Lung (tissue), 12 donors: Measurements from ENCODE around the gene YJU2. TPM values are rescaled to one million over a fixed set of nuclear protein-coding genes. Genes with fewer than 3 reads are reported as not detected.
A peak's percentile ranks its signal among the peaks of the same experiment; 100 is the strongest.

Experiments
- ATAC-seq: fragments of 200-7000 bp; cut with Tn5 transposase; one replicate; pipeline ENCODE4 v1.9.1; 2020; ENCODE audit warnings: moderate number of reproducible peaks; ENCODE audit not compliant: insufficient read depth, low FRiP score
- DNase-seq, 3 donors: peaks; one replicate each; pipeline ENCODE4 v3.0.0-alpha.2; 2013 to 2017
- H3K27ac ChIP-seq, 2 donors: one replicate each; pipeline ENCODE4 v1.5.1; 2013; ENCODE audit warnings: mild to moderate bottlenecking in 2 of 2, moderate library complexity in 2 of 2, control low read depth in 1 of 2, inconsistent platforms in 1 of 2, low read depth in 1 of 2, low read length in 1 of 2
- H3K27me3 ChIP-seq, 3 donors: one replicate each; pipeline ENCODE4 v1.5.1; 2013; ENCODE audit warnings: low read length in 2 of 3; ENCODE audit not compliant: control insufficient read depth in 3 of 3, insufficient read depth in 3 of 3
- H3K36me3 ChIP-seq, 4 donors: one replicate each; pipeline ENCODE4 v1.5.1; 2013; ENCODE audit warnings: low read length in 4 of 4, mild to moderate bottlenecking in 1 of 4, moderate library complexity in 1 of 4; ENCODE audit not compliant: control insufficient read depth in 4 of 4, insufficient read depth in 4 of 4
- H3K4me1 ChIP-seq, 5 donors: one replicate each; pipeline ENCODE4 v1.5.1; 2013; ENCODE audit warnings: low read length in 5 of 5, mild to moderate bottlenecking in 2 of 5, moderate library complexity in 1 of 5; ENCODE audit not compliant: control insufficient read depth in 5 of 5, insufficient read depth in 5 of 5
- H3K4me3 ChIP-seq: one replicate; pipeline ENCODE4 v1.5.1; 2013; ENCODE audit warnings: mild to moderate bottlenecking, control low read depth, moderate library complexity
- H3K9ac ChIP-seq, 2 donors: one replicate each; pipeline ENCODE4 v1.5.1; 2013; ENCODE audit warnings: low read length in 2 of 2, control low read depth in 1 of 2; ENCODE audit not compliant: insufficient read depth in 1 of 2
- H3K9me3 ChIP-seq, 4 donors: one replicate each; pipeline ENCODE4 v1.5.1; 2013; ENCODE audit warnings: low read length in 3 of 4, mild to moderate bottlenecking in 1 of 4, moderate library complexity in 1 of 4; ENCODE audit not compliant: control insufficient read depth in 4 of 4, insufficient read depth in 3 of 4
- WGBS, 2 donors: extraction: QIAGEN DNeasy Blood & Tissue Kit; methylation state at CpG; one replicate each; pipeline ENCODE4 v1.1.7; 2013; 5-methylcytosine and 5-hydroxymethylcytosine counted together
- polyA plus RNA-seq, 2 donors: library from polyadenylated mRNA; stranded (reverse); fragments of 200-250 nt; gene quantifications; one replicate each; pipeline ENCODE4 v1.2.1, GENCODE V29; 2013
- total RNA-seq, 2 donors: library from RNA; depleted of rRNA in 1 of 2; stranded (reverse); fragments of >200 nt in 1 of 2; gene quantifications; one replicate each; pipeline ENCODE4 v1.2.1, GENCODE V29; 2014 to 2021
- TF ChIP-seq, protein P1 (sequence below): IDR thresholded peaks from 2 replicates; pipeline ENCODE4 v1.5.1; 2012; ENCODE audit warnings: mild to moderate bottlenecking; ENCODE audit errors: control extremely low read depth, extremely low read depth
- donor health status: control.
- donor health status: control.
- donor health status: Bipolar disorder and iron deficiency.
- donor health status: healthy.
- donor health status: DM: yes; HTN: yes; CAD: no.

YJU2 gene
- total and polyA plus RNA-seq, 4 donors = 11.2 to 44.2 (median 26.5) TPM

DNA sequence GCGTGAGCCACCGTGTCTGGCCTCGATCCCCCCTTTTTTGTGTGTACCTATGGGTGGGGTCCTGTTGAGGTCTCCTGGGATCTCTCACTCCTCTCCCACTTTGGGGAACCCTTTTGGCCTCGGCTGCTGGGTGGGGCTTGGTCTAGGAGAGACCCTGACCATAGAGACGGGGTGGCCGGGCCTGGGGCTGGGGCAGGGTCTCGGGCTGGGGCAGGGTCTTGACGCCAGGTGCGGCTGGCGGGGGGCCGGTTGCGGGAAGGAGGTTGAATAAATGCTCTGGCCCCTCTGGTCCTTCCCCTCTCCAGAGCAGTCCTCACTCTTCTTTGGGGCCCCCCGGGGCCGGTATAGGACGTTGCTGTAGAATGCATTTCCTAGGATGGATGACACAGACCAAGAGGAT lies 45.6 kb downstream of the YJU2 start:
- Histone ChIP-seq H3K9ac (no peak overlapping the region), H3K4me3 (no peak overlapping the region), H3K27me3 (no peaks in the 10 kb centered on the region), H3K9me3 (peaks cover 0 to 3% (median 0%) of the 10 kb centered on the region in 4 donors), H3K36me3 (no peaks in the 10 kb centered on the region), H3K4me1 (peaks cover 0 to 6% (median 0%) of the 10 kb centered on the region in 5 donors), H3K27ac (no peak overlapping the region)
- 85 to 89% methylated on average over 15 of the region's 15 CpGs for WGBS, 2 donors
- ATAC-seq (no peak), DNase-seq (no peak)
- TF ChIP-seq, protein P1, sequence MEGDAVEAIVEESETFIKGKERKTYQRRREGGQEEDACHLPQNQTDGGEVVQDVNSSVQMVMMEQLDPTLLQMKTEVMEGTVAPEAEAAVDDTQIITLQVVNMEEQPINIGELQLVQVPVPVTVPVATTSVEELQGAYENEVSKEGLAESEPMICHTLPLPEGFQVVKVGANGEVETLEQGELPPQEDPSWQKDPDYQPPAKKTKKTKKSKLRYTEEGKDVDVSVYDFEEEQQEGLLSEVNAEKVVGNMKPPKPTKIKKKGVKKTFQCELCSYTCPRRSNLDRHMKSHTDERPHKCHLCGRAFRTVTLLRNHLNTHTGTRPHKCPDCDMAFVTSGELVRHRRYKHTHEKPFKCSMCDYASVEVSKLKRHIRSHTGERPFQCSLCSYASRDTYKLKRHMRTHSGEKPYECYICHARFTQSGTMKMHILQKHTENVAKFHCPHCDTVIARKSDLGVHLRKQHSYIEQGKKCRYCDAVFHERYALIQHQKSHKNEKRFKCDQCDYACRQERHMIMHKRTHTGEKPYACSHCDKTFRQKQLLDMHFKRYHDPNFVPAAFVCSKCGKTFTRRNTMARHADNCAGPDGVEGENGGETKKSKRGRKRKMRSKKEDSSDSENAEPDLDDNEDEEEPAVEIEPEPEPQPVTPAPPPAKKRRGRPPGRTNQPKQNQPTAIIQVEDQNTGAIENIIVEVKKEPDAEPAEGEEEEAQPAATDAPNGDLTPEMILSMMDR = no peak

DNA sequence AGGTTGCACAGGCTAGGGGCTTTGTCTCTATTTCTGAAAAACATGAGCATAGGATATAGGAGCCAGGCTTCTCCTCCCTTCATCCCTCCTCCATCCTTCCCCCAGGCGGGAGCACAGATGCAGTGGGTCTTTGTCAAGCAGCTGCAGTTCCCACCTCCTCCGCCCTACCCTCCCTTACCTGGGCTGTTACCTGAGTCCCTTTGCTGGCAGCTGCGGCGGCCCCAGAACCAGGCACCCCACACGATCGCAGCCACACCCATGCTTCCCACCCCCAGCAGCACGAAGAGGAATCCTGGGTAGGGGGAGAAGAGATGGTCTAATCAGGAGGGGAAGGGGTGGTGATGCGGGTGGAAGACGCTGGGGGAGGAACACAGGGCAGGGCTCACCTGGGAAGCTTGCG lies 47.5 kb downstream of the YJU2 start:
- 57 to 67% methylated on average over 10 of the region's 10 CpGs for WGBS, 2 donors
- DNase-seq = no peak
- H3K4me3 ChIP-seq = no peak overlapping the region
- H3K36me3 ChIP-seq = no peaks in the 10 kb centered on the region
- TF ChIP-seq, protein P1 = no peak
- H3K4me1 ChIP-seq = peaks cover 0 to 6% (median 0%) of the 10 kb centered on the region in 5 donors
- H3K9ac ChIP-seq = no peak overlapping the region
- H3K9me3 ChIP-seq = peaks cover 0 to 5% (median 0%) of the 10 kb centered on the region in 4 donors
- H3K27ac ChIP-seq = no peak overlapping the region
- H3K27me3 ChIP-seq = no peaks in the 10 kb centered on the region
- ATAC-seq = no peak

DNA sequence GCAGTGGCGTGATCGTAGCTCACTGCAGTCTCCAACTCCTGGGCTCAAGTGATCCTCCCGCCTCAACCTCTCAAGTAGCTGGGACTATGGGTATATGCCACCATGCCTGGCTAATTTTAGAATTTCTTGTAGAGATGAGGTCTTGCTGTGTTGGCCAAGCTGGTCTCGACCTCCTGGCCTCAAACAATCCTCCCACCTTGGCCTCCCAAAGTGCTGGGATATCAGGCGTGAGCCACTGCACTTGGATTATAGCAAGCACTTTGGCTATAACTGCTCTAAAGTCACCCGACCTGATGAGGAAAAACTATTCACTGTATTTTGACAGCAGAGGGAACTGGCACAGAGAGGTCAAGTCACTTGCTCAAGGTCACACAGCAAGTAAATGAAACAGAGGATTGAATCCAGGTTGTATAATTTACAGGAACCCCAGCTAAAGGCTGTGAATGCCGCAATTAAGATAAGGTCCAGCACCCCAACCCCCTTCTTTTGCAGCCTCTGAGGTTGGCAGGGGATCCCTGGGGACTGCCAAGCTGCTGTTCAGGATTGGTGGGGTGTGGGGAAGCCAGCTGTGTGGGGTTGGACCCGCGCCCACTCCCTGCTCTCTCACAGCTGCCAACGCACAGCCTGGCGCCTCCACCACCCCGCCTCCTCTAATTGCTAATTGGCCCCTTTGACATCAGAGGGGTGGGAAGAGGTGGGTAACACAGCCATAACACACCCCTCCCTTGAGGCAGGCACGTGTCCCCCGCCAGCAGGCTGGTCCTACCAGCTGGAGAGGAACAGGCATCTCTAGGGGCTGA lies 49.3 kb downstream of the YJU2 start:
- WGBS, 2 donors = 48 to 64% methylated on average over 14 of the region's 14 CpGs
- DNase-seq (peak; percentile 66 to 74 (median 72)), ATAC-seq (no peak)
- TF ChIP-seq, protein P1 = no peak
- Histone ChIP-seq H3K9me3 (peaks cover 0 to 4% (median 0%) of the 10 kb centered on the region in 4 donors), H3K27ac (no peak overlapping the region), H3K9ac (no peak overlapping the region), H3K4me3 (no peak overlapping the region), H3K36me3 (no peaks in the 10 kb centered on the region), H3K27me3 (no peaks in the 10 kb centered on the region), H3K4me1 (peaks cover 0 to 6% (median 0%) of the 10 kb centered on the region in 5 donors)
